H9 (cell line): ENCODE results near the gene BLOC1S1. TPM values are rescaled to one million over a fixed set of nuclear protein-coding genes. Genes with fewer than 3 reads are reported as not detected.

Experiments used
- DNase-seq: peaks from one replicate; pipeline ENCODE4 v3.0.0-alpha.2; 2017
- H2AFZ ChIP-seq: one replicate; pipeline ENCODE4 v1.6.1; 2013; ENCODE audit warnings: mild to moderate bottlenecking, low read length, control low read depth, moderate library complexity
- H2AK5ac ChIP-seq: 2 replicates; pipeline ENCODE4 v1.6.1; 2013; ENCODE audit warnings: low read length, control low read depth, mixed read lengths; ENCODE audit not compliant: insufficient read length
- H2BK120ac ChIP-seq: one replicate; pipeline ENCODE4 v1.6.1; 2013; ENCODE audit warnings: low read depth, mild to moderate bottlenecking, low read length, control low read depth, inconsistent platforms; ENCODE audit not compliant: poor library complexity, severe bottlenecking
- H2BK12ac ChIP-seq: 2 replicates; pipeline ENCODE4 v1.6.1; 2013; ENCODE audit warnings: low read length, control low read depth, mixed read lengths, low read depth; ENCODE audit not compliant: insufficient read length
- H2BK15ac ChIP-seq: 2 replicates; pipeline ENCODE4 v1.6.1; 2013; ENCODE audit warnings: low read depth, low read length, control low read depth
- H2BK20ac ChIP-seq: one replicate; pipeline ENCODE4 v1.6.1; 2013; ENCODE audit warnings: low read depth, mild to moderate bottlenecking, low read length, control low read depth, inconsistent platforms; ENCODE audit not compliant: poor library complexity, severe bottlenecking
- H2BK5ac ChIP-seq: 2 replicates; pipeline ENCODE4 v1.6.1; 2013; ENCODE audit warnings: low read length, control low read depth, mixed read lengths; ENCODE audit not compliant: insufficient read length
- H3K14ac ChIP-seq: 2 replicates; pipeline ENCODE4 v1.6.1; 2013; ENCODE audit warnings: low read length, control low read depth; ENCODE audit not compliant: insufficient read depth
- H3K18ac ChIP-seq: 2 replicates; pipeline ENCODE4 v1.6.1; 2013; ENCODE audit warnings: low read depth, mild to moderate bottlenecking, mixed read lengths, low read length, control low read depth; ENCODE audit not compliant: insufficient read length
- H3K23ac ChIP-seq: 2 replicates; pipeline ENCODE4 v1.6.1; 2013; ENCODE audit warnings: low read length, control low read depth, mixed read lengths, low read depth; ENCODE audit not compliant: insufficient read length
- H3K23me2 ChIP-seq: 2 replicates; pipeline ENCODE4 v1.6.1; 2013; ENCODE audit warnings: low read depth, mild to moderate bottlenecking, mixed read lengths, low read length, control low read depth; ENCODE audit not compliant: insufficient read length, poor library complexity, severe bottlenecking
- H3K27ac ChIP-seq: 2 replicates; pipeline ENCODE4 v1.5.1; 2013; ENCODE audit warnings: low read length, control low read depth, mixed read lengths, low read depth; ENCODE audit not compliant: insufficient read length
- H3K27me3 ChIP-seq: 2 replicates; pipeline ENCODE4 v1.6.1; 2013; ENCODE audit warnings: low read length, control low read depth, inconsistent platforms; ENCODE audit not compliant: insufficient read depth
- H3K4ac ChIP-seq: 2 replicates; pipeline ENCODE4 v1.6.1; 2013; ENCODE audit warnings: low read depth, mild to moderate bottlenecking, control low read depth, inconsistent platforms, low read length, moderate library complexity
- H3K4me1 ChIP-seq: 2 replicates; pipeline ENCODE4 v1.6.1; 2013; ENCODE audit warnings: low read length, control low read depth, inconsistent platforms; ENCODE audit not compliant: insufficient read depth
- H3K4me2 ChIP-seq: 2 replicates; pipeline ENCODE4 v1.6.1; 2013; ENCODE audit warnings: low read length, control low read depth, mixed read lengths; ENCODE audit not compliant: insufficient read length, insufficient read depth
- H3K56ac ChIP-seq: 2 replicates; pipeline ENCODE4 v1.6.1; 2013; ENCODE audit warnings: low read depth, mild to moderate bottlenecking, mixed read lengths, low read length, control low read depth; ENCODE audit not compliant: insufficient read length
- H3K79me1 ChIP-seq: 2 replicates; pipeline ENCODE4 v1.6.1; 2013; ENCODE audit warnings: low read depth, mild to moderate bottlenecking, moderate library complexity, low read length, control low read depth, inconsistent platforms; ENCODE audit not compliant: insufficient read depth, poor library complexity, severe bottlenecking
- H3K79me2 ChIP-seq: 2 replicates; pipeline ENCODE4 v1.6.1; 2013; ENCODE audit warnings: low read length, control low read depth, inconsistent platforms; ENCODE audit not compliant: insufficient read depth
- H3K9ac ChIP-seq: 2 replicates; pipeline ENCODE4 v1.6.1; 2013; ENCODE audit warnings: low read length, control low read depth, mixed read lengths; ENCODE audit not compliant: insufficient read length; ENCODE audit errors: extremely low read depth
- H3K9me3 ChIP-seq: one replicate; pipeline ENCODE4 v1.6.1; 2013; ENCODE audit warnings: low read depth, low read length, inconsistent platforms; ENCODE audit not compliant: control insufficient read depth
- H3T11ph ChIP-seq: one replicate; pipeline ENCODE4 v1.6.1; 2013; ENCODE audit warnings: mild to moderate bottlenecking, low read length, control low read depth, inconsistent platforms
- H4K20me1 ChIP-seq: one replicate; pipeline ENCODE4 v1.6.1; 2013; ENCODE audit not compliant: control insufficient read depth, insufficient read length, insufficient read depth
- H4K5ac ChIP-seq: 2 replicates; pipeline ENCODE4 v1.6.1; 2013; ENCODE audit warnings: low read depth, mild to moderate bottlenecking, mixed read lengths, low read length, control low read depth; ENCODE audit not compliant: insufficient read length
- H4K8ac ChIP-seq: replicated peaks from 2 replicates; pipeline ENCODE4 v1.6.1; 2013; ENCODE audit warnings: low read length, control low read depth, mixed read lengths, low read depth; ENCODE audit not compliant: insufficient read length
- H4K91ac ChIP-seq: 2 replicates; pipeline ENCODE4 v1.6.1; 2013; ENCODE audit warnings: low read depth, mild to moderate bottlenecking, moderate library complexity, mixed read lengths, low read length, control low read depth; ENCODE audit not compliant: insufficient read length
- H3K27ac Mint-ChIP-seq, 3 experiments: 2 replicates in 2 of 3; 3 replicates in 1 of 3; pipeline ENCODE4 v1.8.0; 2020 to 2021; ENCODE audit warnings: mixed read lengths in 3 of 3, mild to moderate bottlenecking in 1 of 3, moderate library complexity in 1 of 3
- H3K27me3 Mint-ChIP-seq: 2 replicates; pipeline ENCODE4 v1.8.0; 2021; ENCODE audit warnings: low read depth, mild to moderate bottlenecking, moderate library complexity, mixed read lengths
- H3K36me3 Mint-ChIP-seq, 3 experiments: 2 replicates in 2 of 3; 3 replicates in 1 of 3; pipeline ENCODE4 v1.8.0; 2020 to 2021; ENCODE audit warnings: low read depth in 3 of 3, mixed read lengths in 3 of 3; ENCODE audit not compliant: insufficient read depth in 1 of 3
- H3K4me1 Mint-ChIP-seq, 2 experiments: 2 replicates each; pipeline ENCODE4 v1.8.0; 2020; ENCODE audit warnings: mixed read lengths in 2 of 2
- H3K4me3 Mint-ChIP-seq, 2 experiments: 2 replicates in 1 of 2; 3 replicates in 1 of 2; pipeline ENCODE4 v1.8.0; 2020 to 2021; ENCODE audit warnings: mild to moderate bottlenecking in 2 of 2, mixed read lengths in 2 of 2, moderate library complexity in 1 of 2
- H3K9me3 Mint-ChIP-seq, 2 experiments: 2 replicates in 1 of 2; 3 replicates in 1 of 2; pipeline ENCODE4 v1.8.0; 2020; ENCODE audit warnings: mild to moderate bottlenecking in 2 of 2, mixed read lengths in 2 of 2, moderate library complexity in 1 of 2
- WGBS: extraction: QIAGEN DNeasy Blood & Tissue Kit; methylation state at CpG from one replicate; pipeline ENCODE4 v1.1.7; 2013; ENCODE audit warnings: missing lambda C conversion rate, low lambda C conversion rate, mixed read lengths; ENCODE audit not compliant: insufficient read length; ENCODE audit errors: extremely low coverage; 5-methylcytosine and 5-hydroxymethylcytosine counted together
- total RNA-seq: library from RNA; stranded (reverse); gene quantifications from 2 replicates; pipeline ENCODE4 v1.2.1, GENCODE V29; 2021
- TF ChIP-seq, protein P1 (sequence below): fragments of 200-600 bp; sonication (generic); conservative IDR thresholded peaks from 3 replicates; pipeline ENCODE4 v1.8.0; 2021; ENCODE audit warnings: antibody characterized with exemption, mild to moderate bottlenecking

Gene BLOC1S1
- total RNA-seq, 1 experiment from 2014 or later = 108 TPM

- H3K4ac ChIP-seq = no peak overlapping the region
- H3K4me1 ChIP-seq = no peaks in the 10 kb centered on the region
- no peaks in the 10 kb centered on the region for H3K9me3 ChIP-seq
- H2BK20ac ChIP-seq = no peak overlapping the region
- no peak overlapping the region for H4K5ac ChIP-seq
- H2BK120ac ChIP-seq = no peak overlapping the region
- TF ChIP-seq, protein P1, sequence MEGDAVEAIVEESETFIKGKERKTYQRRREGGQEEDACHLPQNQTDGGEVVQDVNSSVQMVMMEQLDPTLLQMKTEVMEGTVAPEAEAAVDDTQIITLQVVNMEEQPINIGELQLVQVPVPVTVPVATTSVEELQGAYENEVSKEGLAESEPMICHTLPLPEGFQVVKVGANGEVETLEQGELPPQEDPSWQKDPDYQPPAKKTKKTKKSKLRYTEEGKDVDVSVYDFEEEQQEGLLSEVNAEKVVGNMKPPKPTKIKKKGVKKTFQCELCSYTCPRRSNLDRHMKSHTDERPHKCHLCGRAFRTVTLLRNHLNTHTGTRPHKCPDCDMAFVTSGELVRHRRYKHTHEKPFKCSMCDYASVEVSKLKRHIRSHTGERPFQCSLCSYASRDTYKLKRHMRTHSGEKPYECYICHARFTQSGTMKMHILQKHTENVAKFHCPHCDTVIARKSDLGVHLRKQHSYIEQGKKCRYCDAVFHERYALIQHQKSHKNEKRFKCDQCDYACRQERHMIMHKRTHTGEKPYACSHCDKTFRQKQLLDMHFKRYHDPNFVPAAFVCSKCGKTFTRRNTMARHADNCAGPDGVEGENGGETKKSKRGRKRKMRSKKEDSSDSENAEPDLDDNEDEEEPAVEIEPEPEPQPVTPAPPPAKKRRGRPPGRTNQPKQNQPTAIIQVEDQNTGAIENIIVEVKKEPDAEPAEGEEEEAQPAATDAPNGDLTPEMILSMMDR = no peak
- Mint-ChIP-seq H3K4me1 (peaks cover 6 to 10% of the 10 kb centered on the region in 2 experiments), H3K36me3 (peaks cover 10 to 35% (median 28%) of the 10 kb centered on the region in 3 experiments), H3K27me3 (no peaks in the 10 kb centered on the region), H3K9me3 (no peaks in the 10 kb centered on the region), H3K4me3 (no peak overlapping the region), H3K27ac (no peak overlapping the region; a peak in 1 of 7 replicates)
- H4K91ac ChIP-seq = no peak overlapping the region
- no peak overlapping the region for H3K56ac ChIP-seq
- H3T11ph ChIP-seq = no peak overlapping the region
- H2AK5ac ChIP-seq = no peak overlapping the region
- no peak overlapping the region for H2BK5ac ChIP-seq
- no peak overlapping the region for H4K8ac ChIP-seq
- H3K23me2 ChIP-seq = no peaks in the 10 kb centered on the region
- H3K27me3 ChIP-seq = no peaks in the 10 kb centered on the region; the same call in 1 of the 2 replicates
- H3K18ac ChIP-seq = no peak overlapping the region
- H3K27ac ChIP-seq = no peak overlapping the region
- no peaks in the 10 kb centered on the region for H3K79me2 ChIP-seq
- H2BK12ac ChIP-seq = no peak overlapping the region
- no peak overlapping the region for H3K9ac ChIP-seq
- peaks cover 5% of the 10 kb centered on the region for H3K79me1 ChIP-seq
- DNase-seq = no peak
- H2AFZ ChIP-seq = no peak overlapping the region
- H3K4me2 ChIP-seq = no peak overlapping the region
- no CpG with 5 or more reads among the region's 21 CpGs for WGBS
- H2BK15ac ChIP-seq = no peak overlapping the region
- peaks cover 4% of the 10 kb centered on the region for H4K20me1 ChIP-seq
- no peak overlapping the region for H3K23ac ChIP-seq
- H3K14ac ChIP-seq = no peak overlapping the region
These were observed 15.4 kb upstream of the BLOC1S1 start for GRCh38 chr12:55700255-55701018.
